DMS53 treated with DMSO at 0.1 percent for 48 hours (cell line): Measurements from ENCODE around the gene INTU.
"Not testable (repeated sequence)": the region's sequence is repeated elsewhere in the genome, so short reads cannot be mapped to it uniquely, and the experiment has no call there.

ENCODE experiments used
- DNase-seq: peaks from one replicate; lab custom pipeline; 2025; ENCODE audit not compliant: unreplicated experiment; lab: John Stamatoyannopoulos, UW

The INTU gene

GRCh38 chr4:127642169-127642568, 9.4 kb downstream of the INTU start:
- no peak for DNase-seq

- DNase-seq, result no peak
These were observed 11.0 kb downstream of the INTU start for GRCh38 chr4:127643791-127644190.

DNA sequence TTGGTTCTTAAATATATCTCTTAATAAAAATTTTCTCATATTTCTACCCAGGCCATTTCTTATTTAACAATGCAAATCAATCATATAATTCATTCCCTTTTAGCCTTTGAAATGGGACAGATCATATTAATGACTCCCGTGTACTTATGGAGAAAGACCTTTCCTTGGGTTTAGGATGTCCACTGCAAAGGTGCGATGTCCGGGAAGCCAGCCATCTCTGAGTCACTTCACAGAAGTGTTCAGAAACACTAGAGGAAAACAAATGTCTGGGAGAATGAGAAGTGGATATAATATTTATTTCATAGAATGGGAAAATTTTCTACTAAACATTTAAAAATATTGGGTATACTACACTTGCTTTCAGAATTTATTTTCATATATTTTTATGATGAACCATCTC, 15.3 kb downstream of the INTU start:
- no peak for DNase-seq

- not testable (repeated sequence) for DNase-seq
These were observed 22.8 kb downstream of the INTU start for GRCh38 chr4:127655590-127655989.

GRCh38 chr4:127656047-127656680, 23.4 kb downstream of the INTU start:
- DNase-seq, result no peak

DNA sequence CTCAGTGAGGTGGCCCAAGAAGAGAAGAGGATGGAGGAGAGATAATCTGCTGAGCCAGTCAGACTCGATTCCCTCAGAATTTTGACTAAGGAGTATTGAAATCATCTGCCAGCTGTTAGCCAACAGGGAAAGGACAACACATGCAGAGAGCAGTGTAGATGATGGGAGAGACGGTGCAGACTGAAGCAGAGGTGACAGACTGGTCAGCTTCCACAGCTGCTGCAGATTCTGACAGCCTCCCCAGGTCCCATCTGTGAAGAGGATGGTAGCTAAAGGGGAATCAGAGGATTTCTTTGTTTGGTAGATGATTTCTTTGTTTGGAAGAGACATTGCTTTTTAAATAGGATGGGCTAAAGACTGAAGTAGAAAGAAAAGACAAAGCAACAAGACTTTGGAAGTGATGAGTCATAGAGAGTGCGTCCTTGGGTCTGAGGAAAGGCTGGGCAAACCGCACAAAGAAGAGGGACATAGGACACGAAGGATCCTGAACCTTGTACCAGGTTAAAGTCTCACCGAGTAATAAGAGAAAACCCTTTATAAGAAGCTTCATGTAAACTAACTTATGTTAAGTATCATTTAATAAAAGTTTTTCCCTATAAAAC, 27.6 kb downstream of the INTU start:
- no peak for DNase-seq

- no peak for DNase-seq
These were observed 34.4 kb downstream of the INTU start for GRCh38 chr4:127667116-127667515.

GRCh38 chr4:127667772-127668171, 35.0 kb downstream of the INTU start:
- DNase-seq, result no peak

DNA sequence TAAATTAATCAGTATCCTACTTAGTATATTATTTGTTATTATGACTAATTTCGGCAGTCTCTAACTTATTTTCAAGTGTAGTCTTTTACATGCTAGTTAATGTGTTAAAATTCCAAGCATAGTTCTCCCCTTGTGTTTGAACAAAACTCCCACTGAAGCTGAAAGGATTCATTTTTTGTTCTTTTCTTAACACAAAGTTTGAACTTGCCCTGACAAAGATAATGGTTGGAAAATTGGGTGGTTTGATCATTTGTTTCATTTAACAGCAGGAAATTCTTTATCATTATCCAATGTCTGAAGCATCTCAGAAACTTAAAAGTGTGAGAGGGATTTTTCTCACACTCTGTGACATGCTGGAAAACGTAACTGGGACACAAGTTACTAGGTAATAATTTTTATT, 36.0 kb downstream of the INTU start:
- no peak for DNase-seq

GRCh38 chr4:127669691-127670090, 36.9 kb downstream of the INTU start:
- DNase-seq, result no peak

DNA sequence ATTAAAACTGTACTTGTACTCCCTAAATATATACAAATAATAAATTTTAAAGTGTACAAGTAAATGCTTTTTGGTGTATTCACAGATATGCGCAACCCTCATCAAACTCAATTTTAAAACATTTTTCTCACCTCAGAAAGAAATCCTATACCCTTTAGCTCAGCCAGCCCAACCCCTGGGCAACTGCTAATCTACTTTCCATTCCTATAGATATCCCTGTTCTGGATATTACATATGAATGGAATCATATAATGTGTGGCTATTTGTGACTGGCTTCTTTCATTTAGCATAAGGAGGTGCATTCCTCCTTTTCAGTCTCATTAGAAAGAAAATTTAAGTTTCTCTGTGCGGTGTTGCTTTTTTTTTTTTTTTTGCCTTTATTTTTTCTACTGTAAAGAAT, 39.4 kb downstream of the INTU start:
- no peak for DNase-seq

DNA sequence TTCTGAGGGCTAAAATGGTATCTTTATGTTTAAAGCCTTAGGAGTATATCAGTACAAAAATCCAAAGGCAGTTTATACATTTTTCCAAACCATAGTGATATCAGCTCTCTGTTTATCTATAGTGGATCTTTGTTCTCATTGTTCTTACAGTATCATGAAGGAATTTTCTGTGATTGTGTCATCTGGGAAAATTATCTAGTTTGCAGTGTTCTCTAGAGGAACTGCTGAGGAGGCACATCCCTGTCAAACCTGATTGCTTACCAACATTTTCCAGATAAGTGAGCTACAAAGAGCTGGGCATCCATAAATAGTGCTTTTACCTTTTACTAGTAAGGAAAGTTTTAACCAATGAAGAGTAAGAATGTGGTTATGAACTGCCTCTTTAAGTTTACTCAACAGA, 52.5 kb downstream of the INTU start:
- no peak for DNase-seq

DNA sequence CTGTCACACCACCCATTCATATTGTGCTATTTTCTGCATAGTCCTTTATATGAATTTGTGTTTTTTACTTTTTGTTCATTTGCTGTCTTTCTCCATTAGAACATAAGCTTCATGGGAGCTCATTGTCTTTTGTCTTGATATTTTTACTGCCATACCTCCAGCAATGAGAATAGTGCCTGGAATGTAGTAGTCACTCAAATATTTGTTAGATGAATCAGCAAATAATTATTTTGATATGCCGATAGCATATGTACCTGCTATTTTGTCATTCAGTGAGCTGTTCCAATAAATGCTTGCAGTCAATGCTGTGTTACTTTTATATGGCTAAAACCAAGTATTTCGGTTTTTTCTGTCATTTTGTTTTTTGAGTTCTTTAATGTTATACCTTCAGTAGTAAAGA, 53.9 kb downstream of the INTU start:
- DNase-seq, result no peak

- no peak for DNase-seq
These were observed 54.8 kb downstream of the INTU start for GRCh38 chr4:127687580-127687979.

DNA sequence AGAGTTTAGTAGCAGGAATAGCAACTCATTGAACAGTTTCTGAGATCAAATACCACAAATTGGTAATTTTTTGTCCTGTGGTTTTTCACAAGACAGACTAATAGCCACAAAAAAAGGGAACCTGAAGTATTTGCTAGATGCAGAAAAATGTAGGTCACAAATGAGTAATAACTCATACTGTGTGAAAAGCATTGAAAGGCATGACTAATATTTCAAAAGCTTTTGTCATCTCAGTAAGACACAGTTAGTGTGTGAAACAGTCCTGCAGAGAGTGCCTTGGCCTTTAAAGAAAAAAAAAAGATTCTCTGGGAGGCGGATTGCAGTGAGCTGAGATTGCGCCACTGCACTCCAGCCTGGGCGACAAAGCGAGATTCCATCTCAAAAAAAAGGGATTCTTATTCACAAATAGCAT, 66.0 kb downstream of the INTU start:
- DNase-seq, result no peak

GRCh38 chr4:127708985-127709384, 76.2 kb downstream of the INTU start:
- no peak for DNase-seq

- DNase-seq, result no peak
These were observed 76.7 kb downstream of the INTU start for GRCh38 chr4:127709456-127709855.

GRCh38 chr4:127730142-127730913, 97.6 kb downstream of the INTU start, which contains the start of gene SLC25A31:
TSS of gene SLC25A31 (plus strand) at chr4:127730400. CDS start at chr4:127730546, 146 bp downstream.
- DNase-seq, result no peak

GRCh38 chr4:127731406-127731805, 98.6 kb downstream of the INTU start:
- no peak for DNase-seq

DNA sequence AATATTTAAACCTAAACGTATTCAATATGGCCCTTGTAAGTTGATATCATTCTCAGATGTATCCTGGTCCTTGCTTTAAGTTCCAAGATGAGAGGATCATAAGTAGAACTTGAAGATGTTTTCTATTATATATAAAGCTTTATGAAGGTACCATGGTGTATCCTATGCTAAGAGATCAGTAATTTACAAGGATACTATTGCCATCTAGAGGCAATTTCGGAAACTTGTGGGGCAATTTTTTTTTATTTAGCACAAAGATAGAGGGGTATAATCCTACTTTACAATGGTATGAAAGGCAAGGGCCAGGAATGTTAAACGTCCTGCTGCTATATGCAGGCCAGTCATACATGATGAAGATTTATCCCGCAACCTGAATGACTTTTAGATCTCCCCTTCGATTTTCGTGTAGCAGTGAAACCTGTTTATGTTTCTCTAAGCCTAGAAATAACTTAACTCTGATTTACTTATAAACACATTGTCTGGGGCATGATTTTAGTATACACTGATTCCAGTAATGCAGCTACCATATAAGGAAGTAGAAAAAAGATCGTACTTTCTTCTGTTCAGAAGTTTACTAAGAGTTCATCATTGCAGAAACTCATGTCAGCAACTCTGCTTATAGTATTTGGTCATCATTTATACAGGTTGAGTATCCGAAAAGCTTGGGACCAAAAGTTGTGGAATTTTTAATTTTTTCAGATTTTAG, 100.0 kb downstream of the INTU start:
- DNase-seq, result peak; percentile 46

GRCh38 chr4:127734976-127735375, 102.2 kb downstream of the INTU start:
- no peak for DNase-seq

DNA sequence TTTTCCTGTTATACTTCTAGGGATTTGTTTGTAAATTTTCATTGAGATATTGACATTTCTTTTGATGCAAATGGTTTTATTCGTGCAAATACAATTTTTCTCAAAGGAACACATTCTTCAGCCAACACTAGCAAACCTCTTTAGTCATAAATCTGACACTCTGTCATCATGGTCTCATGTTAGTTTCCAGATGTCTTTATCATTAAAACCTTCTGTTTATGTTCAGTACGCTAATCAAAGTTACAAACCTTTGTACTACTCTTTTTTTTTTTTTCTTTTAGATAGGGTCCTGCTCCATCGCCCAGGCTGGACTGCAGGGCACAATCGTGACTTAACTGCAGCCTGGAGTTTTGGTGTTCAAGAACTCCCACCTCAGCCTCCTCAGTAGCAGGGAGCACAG, 104.5 kb downstream of the INTU start:
- DNase-seq, result no peak
